ENCODE data around the gene EGLN2. TPM values are rescaled to one million over a fixed set of nuclear protein-coding genes. Genes with fewer than 3 reads are reported as not detected.
A peak's percentile ranks its signal among the peaks of the same experiment; 100 is the strongest.

The EGLN2 gene
- total and polyA plus RNA-seq, 9 of the 15 experiments (the other 6 are each of a cell fraction or from before 2014, with no cell fraction given): 9.6 to 114 (median 71.0) TPM

GRCh38 chr19:40778706-40779284 is 20.2 kb upstream of the EGLN2 start (continued):
- TF ChIP-seq POLR2AphosphoS5 (IDR thresholded peaks at IDR 0.05; ENCODE audit: control insufficient read depth, insufficient read depth, low read depth, low read length) (no peak), SRSF3 (IDR thresholded peaks at IDR 0.05; ENCODE audit: insufficient read depth, low read length) (no peak), ELK3 (CRISPR knock-in tag; IDR thresholded peaks at IDR 0.05) (no peak), DDX20 (tag; IDR thresholded peaks at IDR 0.05; ENCODE audit: low read depth) (no peak), KDM1A (IDR thresholded peaks at IDR 0.05) (no peak; a peak in 1 of 4 replicates), SMARCA5 (IDR thresholded peaks at IDR 0.05) (no peak; the same call in 1 of the 2 replicates), DPF2 (IDR thresholded peaks at IDR 0.05) (0 out of 2 replicates have a peak, but pooled peaks have one; percentile 43), ILK (tag; IDR thresholded peaks at IDR 0.05; ENCODE audit: borderline replicate concordance, low read depth) (no peak), NR1H2 (CRISPR knock-in tag; IDR thresholded peaks at IDR 0.05) (no peak), COPS2 (conservative IDR thresholded peaks at IDR 0.05) (no peak), HNRNPK (IDR thresholded peaks at IDR 0.05; ENCODE audit: low read depth, low read length, poor library complexity, severe bottlenecking) (no peak), JUND (IDR thresholded peaks at IDR 0.05; ENCODE audit: borderline replicate concordance, low read depth, low read length) (peak; percentile 57; the same call in 1 of the 2 replicates), JUND (tag; IDR thresholded peaks at IDR 0.05; ENCODE audit: borderline replicate concordance, low read depth, low read length) (peak; percentile 20; the same call in 1 of the 3 replicates), ARID2 (IDR thresholded peaks at IDR 0.05) (no peak), TAF1 (IDR thresholded peaks at IDR 0.05; ENCODE audit: control insufficient read depth, extremely low read depth, insufficient read depth, low read length, severe bottlenecking) (no peak)
- TF ChIP-seq, protein P1, sequence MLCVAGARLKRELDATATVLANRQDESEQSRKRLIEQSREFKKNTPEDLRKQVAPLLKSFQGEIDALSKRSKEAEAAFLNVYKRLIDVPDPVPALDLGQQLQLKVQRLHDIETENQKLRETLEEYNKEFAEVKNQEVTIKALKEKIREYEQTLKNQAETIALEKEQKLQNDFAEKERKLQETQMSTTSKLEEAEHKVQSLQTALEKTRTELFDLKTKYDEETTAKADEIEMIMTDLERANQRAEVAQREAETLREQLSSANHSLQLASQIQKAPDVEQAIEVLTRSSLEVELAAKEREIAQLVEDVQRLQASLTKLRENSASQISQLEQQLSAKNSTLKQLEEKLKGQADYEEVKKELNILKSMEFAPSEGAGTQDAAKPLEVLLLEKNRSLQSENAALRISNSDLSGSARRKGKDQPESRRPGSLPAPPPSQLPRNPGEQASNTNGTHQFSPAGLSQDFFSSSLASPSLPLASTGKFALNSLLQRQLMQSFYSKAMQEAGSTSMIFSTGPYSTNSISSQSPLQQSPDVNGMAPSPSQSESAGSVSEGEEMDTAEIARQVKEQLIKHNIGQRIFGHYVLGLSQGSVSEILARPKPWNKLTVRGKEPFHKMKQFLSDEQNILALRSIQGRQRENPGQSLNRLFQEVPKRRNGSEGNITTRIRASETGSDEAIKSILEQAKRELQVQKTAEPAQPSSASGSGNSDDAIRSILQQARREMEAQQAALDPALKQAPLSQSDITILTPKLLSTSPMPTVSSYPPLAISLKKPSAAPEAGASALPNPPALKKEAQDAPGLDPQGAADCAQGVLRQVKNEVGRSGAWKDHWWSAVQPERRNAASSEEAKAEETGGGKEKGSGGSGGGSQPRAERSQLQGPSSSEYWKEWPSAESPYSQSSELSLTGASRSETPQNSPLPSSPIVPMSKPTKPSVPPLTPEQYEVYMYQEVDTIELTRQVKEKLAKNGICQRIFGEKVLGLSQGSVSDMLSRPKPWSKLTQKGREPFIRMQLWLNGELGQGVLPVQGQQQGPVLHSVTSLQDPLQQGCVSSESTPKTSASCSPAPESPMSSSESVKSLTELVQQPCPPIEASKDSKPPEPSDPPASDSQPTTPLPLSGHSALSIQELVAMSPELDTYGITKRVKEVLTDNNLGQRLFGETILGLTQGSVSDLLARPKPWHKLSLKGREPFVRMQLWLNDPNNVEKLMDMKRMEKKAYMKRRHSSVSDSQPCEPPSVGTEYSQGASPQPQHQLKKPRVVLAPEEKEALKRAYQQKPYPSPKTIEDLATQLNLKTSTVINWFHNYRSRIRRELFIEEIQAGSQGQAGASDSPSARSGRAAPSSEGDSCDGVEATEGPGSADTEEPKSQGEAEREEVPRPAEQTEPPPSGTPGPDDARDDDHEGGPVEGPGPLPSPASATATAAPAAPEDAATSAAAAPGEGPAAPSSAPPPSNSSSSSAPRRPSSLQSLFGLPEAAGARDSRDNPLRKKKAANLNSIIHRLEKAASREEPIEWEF (CRISPR knock-in tag; IDR thresholded peaks at IDR 0.05): no peak
- TF ChIP-seq, protein P2, sequence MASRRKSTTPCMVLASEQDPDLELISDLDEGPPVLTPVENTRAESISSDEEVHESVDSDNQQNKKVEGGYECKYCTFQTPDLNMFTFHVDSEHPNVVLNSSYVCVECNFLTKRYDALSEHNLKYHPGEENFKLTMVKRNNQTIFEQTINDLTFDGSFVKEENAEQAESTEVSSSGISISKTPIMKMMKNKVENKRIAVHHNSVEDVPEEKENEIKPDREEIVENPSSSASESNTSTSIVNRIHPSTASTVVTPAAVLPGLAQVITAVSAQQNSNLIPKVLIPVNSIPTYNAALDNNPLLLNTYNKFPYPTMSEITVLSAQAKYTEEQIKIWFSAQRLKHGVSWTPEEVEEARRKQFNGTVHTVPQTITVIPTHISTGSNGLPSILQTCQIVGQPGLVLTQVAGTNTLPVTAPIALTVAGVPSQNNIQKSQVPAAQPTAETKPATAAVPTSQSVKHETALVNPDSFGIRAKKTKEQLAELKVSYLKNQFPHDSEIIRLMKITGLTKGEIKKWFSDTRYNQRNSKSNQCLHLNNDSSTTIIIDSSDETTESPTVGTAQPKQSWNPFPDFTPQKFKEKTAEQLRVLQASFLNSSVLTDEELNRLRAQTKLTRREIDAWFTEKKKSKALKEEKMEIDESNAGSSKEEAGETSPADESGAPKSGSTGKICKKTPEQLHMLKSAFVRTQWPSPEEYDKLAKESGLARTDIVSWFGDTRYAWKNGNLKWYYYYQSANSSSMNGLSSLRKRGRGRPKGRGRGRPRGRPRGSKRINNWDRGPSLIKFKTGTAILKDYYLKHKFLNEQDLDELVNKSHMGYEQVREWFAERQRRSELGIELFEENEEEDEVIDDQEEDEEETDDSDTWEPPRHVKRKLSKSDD (conservative IDR thresholded peaks at IDR 0.05; ENCODE audit: low read length): no peak
- TF ChIP-seq, protein P3, sequence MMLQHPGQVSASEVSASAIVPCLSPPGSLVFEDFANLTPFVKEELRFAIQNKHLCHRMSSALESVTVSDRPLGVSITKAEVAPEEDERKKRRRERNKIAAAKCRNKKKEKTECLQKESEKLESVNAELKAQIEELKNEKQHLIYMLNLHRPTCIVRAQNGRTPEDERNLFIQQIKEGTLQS (IDR thresholded peaks at IDR 0.05): peak; percentile 54
- TF ChIP-seq, protein P3 (CRISPR knock-in tag; conservative IDR thresholded peaks at IDR 0.05): no peak

Data from K562 (cell line).